Upper lobe of right lung (tissue), 1 donor: ENCODE data around the gene TMEM17. TPM values are rescaled to one million over a fixed set of nuclear protein-coding genes. Genes with fewer than 3 reads are reported as not detected.

Experiments used
- ATAC-seq: fragments of 200-7000 bp; cut with Tn5 transposase; one replicate; pipeline ENCODE4 v1.9.1; 2020; ENCODE audit warnings: mild to moderate bottlenecking, moderate library complexity
- DNase-seq: peaks from one replicate; pipeline ENCODE4 v3.0.0-alpha.2; 2020
- H3K27ac ChIP-seq: fragments of 200-600 bp; one replicate; pipeline ENCODE4 v1.8.0; 2022
- H3K27me3 ChIP-seq: fragments of 200-600 bp; one replicate; pipeline ENCODE4 v1.8.0; 2022; ENCODE audit warnings: mild to moderate bottlenecking
- H3K36me3 ChIP-seq: fragments of 200-600 bp; one replicate; pipeline ENCODE4 v1.8.0; 2022
- H3K4me1 ChIP-seq: fragments of 200-600 bp; one replicate; pipeline ENCODE4 v1.8.0; 2022
- H3K4me3 ChIP-seq: fragments of 200-600 bp; one replicate; pipeline ENCODE4 v1.8.0; 2022; ENCODE audit warnings: mild to moderate bottlenecking
- H3K9me3 ChIP-seq: fragments of 200-600 bp; one replicate; pipeline ENCODE4 v1.8.0; 2022
- CTCF ChIP-seq: fragments of 200-600 bp; IDR thresholded peaks from one replicate; pipeline ENCODE4 v1.8.0; 2022; ENCODE audit warnings: antibody characterized with exemption
- intact Hi-C: fragments of 100-400 bp; cut with DNase I; formaldehyde crosslinking; loops from one replicate; pipeline ENCODE4 v1.11.0; 2022
- total RNA-seq: library from RNA; stranded (reverse); fragmentation: NEBNext Ultra II Directional; extraction: Animal tissue kit (Norgen Biotek cat#: 25700); gene quantifications from one replicate; pipeline ENCODE4 v1.2.1, GENCODE V29; 2021
- donor health status: DM: no; HTN: yes; CAD: no; lungs with severe emphysema.

TMEM17 gene
- total RNA-seq, 1 donor from 2014 or later, result 2.0 TPM

GRCh38 chr2:62460175-62460574 is 45.8 kb downstream of the TMEM17 start:
- ATAC-seq (no peak), DNase-seq (no peak)
- Histone ChIP-seq H3K36me3 (no peaks in the 10 kb centered on the region), H3K4me1 (peaks cover 17% of the 10 kb centered on the region), H3K27ac (no peak overlapping the region), H3K4me3 (no peak overlapping the region), H3K27me3 (no peaks in the 10 kb centered on the region), H3K9me3 (no peaks in the 10 kb centered on the region)
- intact Hi-C loops, result no loop called here
- no peak for TF ChIP-seq CTCF

GRCh38 chr2:62459672-62460071 is 46.3 kb downstream of the TMEM17 start:
- no peak for TF ChIP-seq CTCF
- intact Hi-C loops, result loop anchor here (5.0 kb wide), 1 partner anchor 318 kb away; no protein-coding TSS in a partner anchor

GRCh38 chr2:62459106-62459505 is 46.9 kb downstream of the TMEM17 start:
- no peak for TF ChIP-seq CTCF
- Histone ChIP-seq H3K4me1 (peaks cover 17% of the 10 kb centered on the region), H3K36me3 (no peaks in the 10 kb centered on the region), H3K4me3 (no peak overlapping the region), H3K27ac (no peak overlapping the region), H3K27me3 (no peaks in the 10 kb centered on the region), H3K9me3 (no peaks in the 10 kb centered on the region)
- DNase-seq (no peak), ATAC-seq (no peak)
- intact Hi-C loops, result loop anchor here (5.0 kb wide), 1 partner anchor 318 kb away; no protein-coding TSS in a partner anchor

More at GRCh38 chr2:62459672-62460071, 46.3 kb downstream of the TMEM17 start:
- DNase-seq, result no peak
- Histone ChIP-seq H3K4me3 (no peak overlapping the region), H3K9me3 (no peaks in the 10 kb centered on the region), H3K4me1 (peaks cover 17% of the 10 kb centered on the region), H3K27ac (no peak overlapping the region), H3K36me3 (no peaks in the 10 kb centered on the region), H3K27me3 (no peaks in the 10 kb centered on the region)
- no peak for ATAC-seq

- Histone ChIP-seq H3K4me3 (no peak overlapping the region), H3K27me3 (no peaks in the 10 kb centered on the region), H3K27ac (no peak overlapping the region), H3K9me3 (no peaks in the 10 kb centered on the region), H3K36me3 (no peaks in the 10 kb centered on the region), H3K4me1 (peaks cover 17% of the 10 kb centered on the region)
- no peak for TF ChIP-seq CTCF
- DNase-seq, result no peak
- intact Hi-C loops, result loop anchor here (5.0 kb wide), 1 partner anchor 319 kb away; no protein-coding TSS in a partner anchor
- no peak for ATAC-seq
These were observed 47.3 kb downstream of the TMEM17 start for GRCh38 chr2:62458671-62459081.

- intact Hi-C loops, result loop anchor here (5.0 kb wide), 1 partner anchor 319 kb away; no protein-coding TSS in a partner anchor
- H3K9me3 ChIP-seq, result no peaks in the 10 kb centered on the region
- H3K36me3 ChIP-seq, result no peaks in the 10 kb centered on the region
- H3K4me3 ChIP-seq, result no peak overlapping the region
- H3K27ac ChIP-seq, result no peak overlapping the region
- DNase-seq, result no peak
- no peak for TF ChIP-seq CTCF
- no peak for ATAC-seq
- no peaks in the 10 kb centered on the region for H3K27me3 ChIP-seq
- peaks cover 17% of the 10 kb centered on the region for H3K4me1 ChIP-seq
These were observed 47.8 kb downstream of the TMEM17 start for GRCh38 chr2:62458206-62458641.

- no peak for ATAC-seq
- H3K27me3 ChIP-seq, result no peaks in the 10 kb centered on the region
- H3K4me3 ChIP-seq, result peak overlapping the region; percentile 71
- H3K36me3 ChIP-seq, result no peaks in the 10 kb centered on the region
- intact Hi-C loops, result loop anchor here (5.0 kb wide), 1 partner anchor 320 kb away; no protein-coding TSS in a partner anchor
- DNase-seq, result no peak
- no peak for TF ChIP-seq CTCF
- H3K9me3 ChIP-seq, result no peaks in the 10 kb centered on the region
- peaks cover 17% of the 10 kb centered on the region for H3K4me1 ChIP-seq
- no peak overlapping the region for H3K27ac ChIP-seq
These were observed 48.4 kb downstream of the TMEM17 start for GRCh38 chr2:62457556-62457955.
